NCI-H526 treated with DMSO at 0.1 percent for 48 hours (cell line): ENCODE results near the gene SELENOS.

Experiments used
- DNase-seq: peaks from one replicate; lab custom pipeline; 2025; lab: John Stamatoyannopoulos, UW

The SELENOS gene

DNA sequence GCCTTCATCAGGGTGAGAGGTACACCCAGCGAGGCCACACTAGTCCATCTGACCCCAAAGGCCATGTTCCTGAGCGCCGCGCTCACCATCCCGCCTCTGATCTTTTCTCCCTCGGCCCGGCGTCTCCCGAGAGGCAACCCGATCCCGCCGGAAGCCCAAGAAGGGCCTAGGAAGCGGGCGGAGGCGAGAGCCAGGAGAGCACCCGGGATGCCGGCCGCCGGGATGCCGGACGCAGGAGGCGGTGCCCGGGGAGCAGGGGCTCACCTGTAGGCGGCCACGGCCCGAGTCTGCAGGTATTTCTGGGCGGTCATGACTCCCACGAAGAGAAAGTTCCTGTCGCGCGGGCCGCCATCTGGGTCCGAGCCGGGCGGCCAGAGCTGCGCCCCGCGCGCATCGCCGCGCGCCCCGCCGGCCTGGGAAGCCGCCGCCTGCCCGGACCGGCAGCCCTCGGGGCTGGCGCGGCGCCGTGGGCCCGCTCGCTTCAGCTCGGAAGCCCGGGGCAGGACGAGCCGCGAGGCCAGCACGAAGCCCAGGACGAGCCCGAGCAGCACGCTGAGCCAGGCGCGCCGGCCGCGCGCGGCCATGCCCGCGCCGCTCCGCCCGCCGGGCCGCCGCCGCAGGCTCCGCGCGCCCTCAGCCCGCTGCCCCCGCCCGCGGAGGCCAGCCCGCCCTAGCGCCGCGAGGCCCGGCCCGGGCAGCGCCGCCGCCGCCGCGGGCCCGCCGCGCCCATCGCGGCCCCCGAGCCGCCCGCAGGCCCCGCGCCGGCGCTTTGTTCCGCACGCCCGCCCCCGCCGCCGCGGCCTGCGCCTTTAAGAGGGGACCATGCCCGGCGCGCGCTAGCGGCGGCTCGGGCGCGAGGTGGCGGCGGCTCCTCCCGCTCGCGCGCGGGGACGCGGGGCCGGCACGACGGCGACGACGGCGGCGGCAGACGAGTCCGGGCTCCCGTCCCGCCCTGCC, 26.1 kb downstream of the SELENOS start:
- peak; percentile 61 for DNase-seq

DNA sequence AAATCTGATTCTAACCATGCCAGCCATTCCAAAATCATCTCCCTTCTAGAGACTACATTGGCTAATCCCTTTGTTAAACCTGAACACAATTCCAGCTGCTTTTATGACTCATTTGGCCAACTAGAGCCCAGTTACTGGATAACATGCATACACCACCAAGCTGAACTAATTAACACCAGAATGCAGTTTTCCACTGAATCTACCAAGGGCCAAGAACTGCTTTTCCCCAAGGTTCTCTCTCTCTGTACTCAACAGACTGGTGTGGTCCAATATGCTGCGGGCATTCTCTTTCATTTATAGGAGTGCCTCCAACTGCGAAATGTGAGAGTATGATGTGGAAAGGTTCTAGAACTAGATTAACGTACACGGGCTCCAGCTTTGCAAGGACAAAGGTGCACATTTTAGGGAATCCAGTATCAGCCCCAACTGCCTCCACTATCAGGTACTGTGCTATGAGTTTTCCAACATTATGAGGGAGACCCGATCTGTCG, 26.9 kb downstream of the SELENOS start:
- DNase-seq, result peak; percentile 4

- DNase-seq, result no peak
Observed at GRCh38 chr15:101248274-101248673, 29.0 kb downstream of the SELENOS start.

GRCh38 chr15:101246824-101247745, 30.2 kb downstream of the SELENOS start:
- no peak for DNase-seq

DNA sequence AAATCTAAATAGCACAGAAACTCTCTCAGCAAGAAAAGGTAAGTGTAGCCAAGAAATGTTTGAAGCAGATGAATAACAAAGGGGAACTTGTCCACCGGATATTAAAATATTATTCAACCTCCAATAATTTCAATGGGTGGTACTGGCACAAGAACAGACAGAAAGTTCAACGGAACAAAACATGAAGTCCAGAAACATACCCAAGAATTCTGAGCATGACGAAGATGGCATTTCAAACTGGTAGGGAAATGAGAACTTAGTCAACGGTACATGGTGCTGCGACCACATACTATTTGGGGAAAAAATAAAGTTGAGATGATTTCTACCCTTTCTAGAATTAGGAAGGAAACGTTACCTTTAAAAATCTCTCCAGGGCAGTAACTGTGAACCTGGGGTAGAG, 30.9 kb downstream of the SELENOS start:
- DNase-seq, result no peak

DNA sequence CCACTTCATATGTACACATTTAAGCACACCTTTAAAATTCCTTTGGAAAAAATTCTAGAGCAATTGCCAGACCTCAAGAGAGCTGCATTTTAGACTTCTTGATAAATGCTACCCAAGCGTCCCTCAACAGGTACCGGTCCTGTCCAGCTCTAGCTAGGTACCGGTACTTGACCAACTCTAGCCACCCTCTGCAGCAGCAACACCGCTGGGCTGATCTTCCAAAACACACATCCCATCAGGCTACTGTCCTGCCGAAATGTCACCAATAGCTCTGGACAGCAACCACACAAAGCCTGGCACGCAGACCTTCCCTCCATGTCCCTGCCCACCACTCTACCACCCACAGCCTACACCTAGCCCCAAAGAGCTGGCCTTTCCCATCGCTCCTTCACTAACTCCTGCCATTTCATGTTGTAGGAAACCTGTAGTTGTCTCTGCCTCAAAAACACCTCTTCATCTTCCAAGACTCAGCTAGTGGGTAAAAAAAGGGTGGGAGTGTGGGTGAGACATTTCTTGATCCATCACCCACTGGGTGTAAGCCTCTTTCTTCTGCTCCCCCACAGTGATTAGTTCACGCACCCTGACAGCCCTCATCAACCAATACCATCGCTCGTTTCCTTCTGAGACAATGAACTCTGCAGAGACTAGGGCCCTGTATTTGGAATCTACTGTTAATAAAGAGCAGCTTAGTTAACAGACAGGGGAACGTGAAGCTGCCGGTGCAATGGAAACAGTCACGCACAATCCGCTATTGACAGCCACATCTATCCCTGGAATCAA, 32.2 kb downstream of the SELENOS start:
- no peak for DNase-seq

DNA sequence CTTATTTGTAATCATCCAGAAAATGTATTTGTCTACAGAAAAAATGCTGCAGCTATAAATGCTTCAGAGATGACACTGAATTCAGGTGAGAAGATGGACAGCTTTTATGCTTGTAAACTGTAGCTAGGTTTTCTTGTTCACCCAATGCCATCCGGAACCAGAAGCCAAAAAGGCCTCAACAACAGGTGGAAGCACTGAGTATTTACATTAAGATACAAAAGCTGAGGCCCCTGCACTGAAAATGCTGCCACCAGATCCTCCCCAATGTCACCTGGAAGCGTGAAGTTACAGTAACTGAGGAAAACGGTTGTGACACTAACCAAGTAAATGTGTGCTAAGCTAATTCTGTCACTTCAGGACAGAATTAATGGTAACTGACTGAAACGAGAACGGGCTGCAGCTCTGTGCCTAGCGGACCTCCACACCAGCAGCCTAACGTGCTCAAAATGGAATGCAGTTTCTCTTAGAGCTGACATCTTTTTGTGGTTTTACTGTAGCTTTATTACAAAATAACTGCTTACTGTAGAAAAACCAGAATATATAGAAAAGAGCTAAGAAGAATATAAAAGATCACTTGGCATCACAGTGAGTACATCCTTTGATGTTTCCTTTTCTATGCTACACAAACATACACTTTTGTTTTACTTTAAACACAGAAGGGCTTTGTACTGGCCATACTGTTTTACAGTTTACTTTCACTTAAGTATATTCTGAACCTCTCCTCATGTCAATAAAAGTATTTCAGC, 33.1 kb downstream of the SELENOS start:
- no peak for DNase-seq

GRCh38 chr15:101243420-101243819, 33.9 kb downstream of the SELENOS start:
- no peak for DNase-seq

DNA sequence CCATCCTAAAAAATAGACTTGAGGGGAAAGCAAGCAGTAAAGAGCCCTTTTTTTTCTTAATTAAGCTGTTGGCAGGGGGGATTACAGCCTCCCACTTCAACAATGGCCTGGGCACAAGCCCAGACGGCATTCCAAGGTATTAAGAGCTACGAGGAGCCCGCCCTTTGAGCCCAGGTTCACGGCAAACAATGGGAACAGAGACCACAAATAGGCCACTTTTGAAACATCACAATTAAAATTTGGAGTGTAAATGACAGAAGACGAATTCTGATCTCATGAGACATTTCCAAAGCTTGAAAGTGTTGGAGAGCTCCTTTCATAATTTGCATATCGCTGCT, 34.3 kb downstream of the SELENOS start:
- DNase-seq, result no peak

DNA sequence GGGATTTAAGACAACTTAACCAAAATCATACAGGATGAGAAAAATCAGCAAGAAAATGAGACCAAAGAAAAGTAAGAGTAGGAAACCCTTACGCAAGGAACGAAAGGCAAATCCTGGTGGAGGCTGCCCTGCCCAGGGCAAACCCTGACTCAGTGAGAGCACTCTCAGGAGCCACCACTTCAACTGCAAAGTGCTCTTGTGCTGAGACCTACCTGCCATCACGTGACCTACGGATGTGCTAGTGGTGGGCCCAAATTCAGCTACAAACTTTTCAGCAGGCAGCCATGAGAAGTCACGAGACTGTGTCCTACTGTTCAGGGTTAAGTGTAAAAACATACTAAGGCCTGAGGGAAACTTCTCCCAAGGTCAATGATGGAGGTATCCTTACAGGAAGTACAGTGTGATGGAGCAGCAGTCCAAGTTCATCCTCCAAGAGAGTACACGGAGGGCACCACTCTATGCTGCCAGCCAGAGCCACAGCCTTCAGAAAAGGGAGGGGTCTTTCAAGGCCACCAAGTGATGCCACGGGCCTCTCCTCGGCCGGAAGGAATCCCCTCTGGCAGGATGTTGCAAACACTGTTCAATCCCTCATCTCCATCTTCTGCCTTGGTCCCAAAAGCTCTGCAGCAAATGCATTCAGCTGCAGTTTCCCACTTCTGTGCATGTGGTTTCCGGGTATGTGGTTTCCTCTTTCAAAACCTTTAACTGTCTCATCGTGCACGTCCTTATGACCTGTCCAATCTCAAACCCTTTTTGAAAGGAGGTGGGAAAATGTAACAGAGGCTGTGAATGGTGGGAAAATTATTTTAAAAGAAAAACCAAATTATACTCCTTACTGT, 34.9 kb downstream of the SELENOS start:
- DNase-seq, result no peak

DNA sequence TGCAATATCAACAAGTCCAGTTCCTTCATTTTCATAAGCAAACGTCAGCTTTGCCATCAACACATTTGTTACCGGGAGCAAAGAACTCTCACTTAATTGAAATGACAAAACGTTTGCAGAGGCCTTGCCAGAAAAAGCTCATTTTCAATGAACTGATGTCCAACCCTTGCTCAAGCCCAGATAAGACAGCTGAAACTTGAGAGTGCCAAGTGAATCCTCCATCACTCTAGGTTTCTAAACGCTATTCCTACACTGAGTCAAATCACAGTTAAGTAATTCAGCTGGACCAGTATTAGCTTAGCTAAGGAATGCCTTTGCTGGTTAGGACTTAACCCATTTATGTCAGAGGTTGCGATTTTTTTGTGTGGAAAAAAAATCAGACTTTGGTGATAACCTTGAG, 36.9 kb downstream of the SELENOS start:
- DNase-seq, result peak; percentile 15

DNA sequence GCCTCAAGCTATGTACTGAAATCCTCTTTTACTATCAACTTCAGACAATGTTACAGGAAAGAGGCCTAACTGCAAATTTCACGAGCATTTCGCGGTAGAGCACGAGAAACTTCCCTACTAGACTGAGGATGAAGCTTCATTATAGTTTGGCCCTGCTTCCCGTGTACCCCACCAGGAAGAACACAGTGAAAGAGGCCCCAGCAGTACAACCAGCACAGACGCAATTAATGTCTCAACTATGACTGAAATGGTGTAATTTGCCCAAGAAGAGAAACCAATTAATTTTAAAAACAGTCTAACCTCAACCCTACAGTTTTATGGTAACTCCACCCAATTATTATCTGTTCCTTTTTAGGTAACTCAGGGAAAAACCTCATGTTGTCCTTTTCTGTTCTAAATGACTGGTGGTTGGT, 37.6 kb downstream of the SELENOS start:
- DNase-seq, result no peak

DNA sequence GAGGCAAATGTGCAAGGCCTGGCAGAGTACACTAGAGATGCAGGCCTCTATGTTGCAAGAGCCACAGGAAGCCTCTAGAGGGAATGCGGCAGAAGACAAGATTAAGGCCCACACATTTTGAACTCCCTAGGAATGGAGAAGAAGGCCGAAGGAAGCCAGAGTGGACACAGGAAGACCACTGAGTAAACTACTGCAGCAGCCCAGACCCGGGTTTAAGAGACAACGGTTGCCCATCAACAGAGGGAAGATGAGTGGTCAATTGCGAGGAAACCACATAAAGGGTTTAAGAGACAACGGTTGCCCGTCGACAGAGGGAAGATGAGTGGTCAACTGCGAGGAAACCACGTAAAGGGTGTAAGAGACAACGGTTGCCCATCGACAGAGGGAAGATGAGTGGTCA, 40.0 kb downstream of the SELENOS start:
- DNase-seq, result no peak

- DNase-seq, result no peak
Observed at GRCh38 chr15:101233651-101234280, 43.5 kb downstream of the SELENOS start.

DNA sequence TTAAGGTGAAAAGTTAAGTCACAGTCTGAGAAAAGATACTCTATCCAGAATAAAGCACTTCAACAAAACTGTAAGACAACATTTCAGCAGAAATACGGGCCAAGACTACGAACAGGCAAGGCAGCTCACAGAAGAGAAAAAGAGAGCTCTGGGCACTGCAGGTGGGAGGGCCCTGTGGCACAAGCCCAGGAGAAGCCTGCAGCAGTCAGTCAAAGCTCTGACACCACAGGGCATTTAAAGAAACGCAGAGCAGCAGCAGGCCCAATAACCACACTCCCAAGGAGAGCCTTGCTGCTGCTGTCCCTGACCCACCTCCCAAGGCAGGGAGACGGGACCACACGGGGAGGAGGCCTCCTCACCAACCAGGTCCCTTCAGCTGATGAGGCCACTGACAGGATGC, 44.6 kb downstream of the SELENOS start:
- DNase-seq, result no peak

GRCh38 chr15:101228313-101228712, 49.0 kb downstream of the SELENOS start:
- no peak for DNase-seq

- no peak for DNase-seq
Observed at GRCh38 chr15:101225658-101226057, 51.6 kb downstream of the SELENOS start.
